GM23248 (cell line): ENCODE data around the gene ASAP2. TPM values are rescaled to one million over a fixed set of nuclear protein-coding genes. Genes with fewer than 3 reads are reported as not detected.

ENCODE experiments used
- DNase-seq: peaks from one replicate; pipeline ENCODE4 v3.0.0-alpha.2; 2015
- H2AFZ ChIP-seq: fragments of 200-600 bp; sonication (generic); 2 replicates; pipeline ENCODE4 v1.6.1; 2016; ENCODE audit warnings: antibody characterized with exemption
- H3F3A ChIP-seq: fragments of 200-600 bp; sonication (generic); 2 replicates; pipeline ENCODE4 v1.6.1; 2016; ENCODE audit warnings: mild to moderate bottlenecking, antibody characterized with exemption, mixed run types; ENCODE audit not compliant: insufficient read depth
- H3K27ac ChIP-seq: fragments of 200-600 bp; sonication (generic); 2 replicates; pipeline ENCODE4 v1.5.1; 2016; ENCODE audit warnings: mild to moderate bottlenecking
- H3K27me3 ChIP-seq: fragments of 200-600 bp; sonication (generic); replicated peaks from 2 replicates; pipeline ENCODE4 v1.6.1; 2016; ENCODE audit warnings: mild to moderate bottlenecking; ENCODE audit not compliant: insufficient read depth
- H3K36me3 ChIP-seq: fragments of 200-600 bp; sonication (generic); 2 replicates; pipeline ENCODE4 v1.6.1; 2016; ENCODE audit warnings: low read depth, mild to moderate bottlenecking
- H3K4me1 ChIP-seq: fragments of 200-600 bp; sonication (generic); 2 replicates; pipeline ENCODE4 v1.6.1; 2016; ENCODE audit warnings: mild to moderate bottlenecking; ENCODE audit not compliant: insufficient read depth
- H3K4me2 ChIP-seq: fragments of 200-600 bp; sonication (generic); one replicate; pipeline ENCODE4 v1.6.1; 2016; ENCODE audit warnings: mild to moderate bottlenecking; ENCODE audit not compliant: unreplicated experiment
- H3K4me3 ChIP-seq: fragments of 200-600 bp; sonication (generic); 2 replicates; pipeline ENCODE4 v1.5.1; 2016; ENCODE audit warnings: mild to moderate bottlenecking
- H3K79me2 ChIP-seq: fragments of 200-600 bp; sonication (generic); 2 replicates; pipeline ENCODE4 v1.6.1; 2016; ENCODE audit warnings: mild to moderate bottlenecking; ENCODE audit not compliant: insufficient read depth
- H3K9ac ChIP-seq: fragments of 200-600 bp; sonication (generic); 2 replicates; pipeline ENCODE4 v1.6.1; 2016; ENCODE audit warnings: mild to moderate bottlenecking
- H3K9me2 ChIP-seq: fragments of 200-600 bp; sonication (generic); 2 replicates; pipeline ENCODE4 v1.6.1; 2016; ENCODE audit warnings: mixed run types, mild to moderate bottlenecking, moderate library complexity; ENCODE audit not compliant: insufficient read depth
- H3K9me3 ChIP-seq: fragments of 200-600 bp; sonication (generic); one replicate; pipeline ENCODE4 v1.6.1; 2017; ENCODE audit warnings: low read depth
- H4K20me1 ChIP-seq: fragments of 200-600 bp; sonication (generic); 2 replicates; pipeline ENCODE4 v1.6.0; 2016; ENCODE audit not compliant: insufficient read depth
- EZH2 ChIP-seq: fragments of 200-600 bp; sonication (generic); IDR thresholded peaks from 2 replicates; pipeline ENCODE4 v1.6.1; 2018; ENCODE audit warnings: antibody characterized with exemption, mild to moderate bottlenecking; ENCODE audit not compliant: insufficient read depth, poor library complexity, severe bottlenecking
- EZH2phosphoT487 ChIP-seq: fragments of 200-600 bp; sonication (generic); IDR thresholded peaks from 2 replicates; pipeline ENCODE4 v1.6.1; 2018; ENCODE audit warnings: antibody characterized with exemption, moderate library complexity, mild to moderate bottlenecking, low read depth; ENCODE audit not compliant: insufficient read depth
- WGBS, 2 experiments: methylation state at CpG; one replicate each; pipeline ENCODE4 v1.1.6; 2015 to 2017; ENCODE audit warnings: low lambda C conversion rate in 2 of 2, low coverage in 1 of 2; ENCODE audit errors: missing lambda C conversion rate in 2 of 2; 5-methylcytosine and 5-hydroxymethylcytosine counted together
- in situ Hi-C: fragments of 300-500 bp; cut with MboI; formaldehyde crosslinking; loops from 2 replicates; pipeline ENCODE4 v1.15.0; 2020
- polyA plus RNA-seq: library from polyadenylated mRNA; unstranded; fragments of >200 nt; fragmentation: Nextera tagmentation; extraction: Ambion mirVana; gene quantifications from 2 replicates; pipeline ENCODE4 v1.2.1, GENCODE V29; 2016
- total RNA-seq: library from RNA; depleted of rRNA; stranded (reverse); fragments of >200 nt; shearing (Covaris generic); gene quantifications from 2 replicates; pipeline ENCODE4 v1.2.3, GENCODE V29; 2014

ASAP2 gene
- total and polyA plus RNA-seq, 2 experiments from 2014 or later, result 8.8 to 49.6 TPM

DNA sequence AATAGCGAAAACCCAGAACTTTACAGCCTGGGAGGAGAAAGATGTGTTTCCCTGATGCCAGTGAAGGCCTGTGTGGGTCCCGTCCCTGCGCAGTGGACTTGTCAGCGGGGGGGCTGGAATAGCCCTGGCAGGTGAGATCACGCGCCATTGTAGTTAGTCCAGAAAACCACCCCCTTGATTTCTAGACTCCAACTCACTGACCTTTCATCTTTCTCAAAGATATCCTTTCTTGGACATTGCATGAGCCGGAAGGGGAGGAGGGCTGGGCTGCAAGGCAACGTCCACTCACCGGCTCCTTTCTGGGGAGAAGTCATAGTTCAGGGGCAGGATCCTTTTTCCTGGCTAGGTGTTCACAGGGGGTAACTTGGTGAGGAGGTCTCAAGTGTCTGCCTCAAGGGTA, 22.3 kb upstream of the ASAP2 start:
- Histone ChIP-seq H3K27ac (no peak overlapping the region), H3K36me3 (no peaks in the 10 kb centered on the region), H3K4me3 (no peak overlapping the region), H3K9me2 (no peaks in the 10 kb centered on the region), H2AFZ (peak overlapping the region; percentile 85), H3K4me2 (no peak overlapping the region), H3F3A (peaks cover 38% of the 10 kb centered on the region), H3K79me2 (no peaks in the 10 kb centered on the region), H3K4me1 (peaks cover 47% of the 10 kb centered on the region), H3K9ac (peak overlapping the region; percentile 52; the same call in 1 of the 2 replicates), H3K27me3 (no peaks in the 10 kb centered on the region), H3K9me3 (no peaks in the 10 kb centered on the region), H4K20me1 (no peaks in the 10 kb centered on the region)
- in situ Hi-C loops, result no loop called here
- TF ChIP-seq EZH2phosphoT487, result no peak
- no peak for TF ChIP-seq EZH2
- no peak for DNase-seq
- WGBS, 2 experiments, result 93 to 95% methylated on average over 9 of the region's 9 CpGs

DNA sequence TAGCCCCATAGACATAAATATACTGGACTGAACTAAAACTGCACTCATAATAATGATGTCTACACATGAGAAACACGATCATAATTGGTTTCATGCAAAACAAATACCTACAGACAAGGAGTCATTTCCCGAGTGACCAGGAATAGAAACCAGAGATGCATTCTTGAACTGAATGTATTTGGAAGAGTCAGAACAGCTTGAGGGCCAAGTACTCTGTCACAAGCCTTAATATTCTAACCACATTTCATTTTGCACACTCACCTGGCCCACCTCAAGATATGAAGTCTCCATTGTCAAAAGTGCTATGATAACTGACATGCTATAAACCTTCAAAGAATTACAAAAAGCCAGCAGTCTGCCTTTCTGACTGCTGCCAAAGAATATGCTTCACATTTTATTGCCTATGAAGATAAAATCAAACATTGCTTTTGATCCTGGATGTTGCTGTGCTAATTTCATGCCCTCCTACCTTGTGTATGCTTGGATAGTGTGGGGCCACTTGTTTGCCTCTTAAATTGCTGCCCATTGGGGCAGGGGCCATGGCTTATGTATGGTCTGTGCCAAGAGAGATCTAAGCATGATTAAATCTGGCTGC, 18.9 kb upstream of the ASAP2 start:
- peak overlapping the region; percentile 56; the same call in 1 of the 2 replicates for H3K9ac ChIP-seq
- H3K27ac ChIP-seq, result peak overlapping the region; percentile 83
- no peaks in the 10 kb centered on the region for H3K9me3 ChIP-seq
- H2AFZ ChIP-seq, result no peak overlapping the region
- H3F3A ChIP-seq, result peaks cover 56% of the 10 kb centered on the region
- peak; percentile 83 for DNase-seq
- H3K4me1 ChIP-seq, result peaks cover 64% of the 10 kb centered on the region
- H3K4me2 ChIP-seq, result peak overlapping the region; percentile 5
- no peak for TF ChIP-seq EZH2phosphoT487
- H4K20me1 ChIP-seq, result no peaks in the 10 kb centered on the region
- no peaks in the 10 kb centered on the region for H3K27me3 ChIP-seq
- 19 to 23% methylated on average over 2 of the region's 2 CpGs for WGBS, 2 experiments
- no peaks in the 10 kb centered on the region for H3K79me2 ChIP-seq
- in situ Hi-C loops, result no loop called here
- no peaks in the 10 kb centered on the region for H3K9me2 ChIP-seq
- no peak overlapping the region for H3K4me3 ChIP-seq
- H3K36me3 ChIP-seq, result no peaks in the 10 kb centered on the region

DNA sequence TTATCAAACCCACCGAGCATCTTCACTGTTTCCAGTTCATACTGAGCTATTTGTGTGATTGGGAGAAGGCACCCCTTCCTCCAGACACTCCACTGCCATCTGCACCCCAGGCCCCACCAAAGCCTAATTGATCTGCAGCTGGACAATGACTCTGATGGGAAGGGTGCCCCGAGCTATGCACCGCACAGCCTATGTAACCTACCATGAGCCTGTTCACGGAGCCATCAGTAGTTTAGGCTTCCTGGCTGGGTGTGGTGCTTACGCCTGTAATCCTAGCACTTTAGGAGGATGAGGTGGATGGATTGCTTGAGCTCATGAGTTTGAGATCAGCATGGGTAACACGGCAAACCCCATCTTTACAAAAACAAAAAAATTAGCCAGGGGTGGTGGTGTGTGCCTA, 17.8 kb upstream of the ASAP2 start:
- 96 to 97% methylated on average over 6 of the region's 6 CpGs for WGBS, 2 experiments
- TF ChIP-seq EZH2 (no peak), EZH2phosphoT487 (no peak)
- Histone ChIP-seq H2AFZ (no peak overlapping the region), H3K27me3 (no peaks in the 10 kb centered on the region), H3K4me1 (peaks cover 70% of the 10 kb centered on the region), H3K4me3 (no peak overlapping the region), H3K4me2 (no peak overlapping the region), H3K79me2 (no peaks in the 10 kb centered on the region), H3K36me3 (no peaks in the 10 kb centered on the region), H3K9me3 (no peaks in the 10 kb centered on the region), H3K27ac (peak overlapping the region; percentile 100), H3K9ac (no peak overlapping the region), H4K20me1 (no peaks in the 10 kb centered on the region), H3K9me2 (no peaks in the 10 kb centered on the region), H3F3A (peaks cover 67% of the 10 kb centered on the region)
- in situ Hi-C loops, result no loop called here
- DNase-seq, result no peak

DNA sequence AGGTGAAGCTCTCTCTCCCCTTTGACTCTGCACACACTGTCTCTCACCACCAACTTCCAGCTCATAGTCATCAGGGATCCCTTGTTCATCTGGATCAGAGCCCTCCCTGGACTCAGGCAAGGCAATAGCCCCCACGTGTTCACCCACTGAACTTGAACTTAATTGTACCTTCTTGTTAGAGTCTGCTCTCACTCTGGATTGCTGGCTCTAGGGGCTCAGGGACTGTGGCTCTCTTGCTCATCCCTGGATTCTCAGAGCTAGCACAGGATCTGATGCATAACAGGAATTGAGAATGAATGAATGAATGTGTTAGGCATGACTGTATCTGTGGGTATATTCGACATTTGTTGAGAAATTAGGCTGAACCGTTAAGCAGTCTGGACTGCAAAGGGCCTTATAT, 16.7 kb upstream of the ASAP2 start:
- TF ChIP-seq EZH2phosphoT487 (no peak), EZH2 (no peak)
- Histone ChIP-seq H2AFZ (no peak overlapping the region; the same call in 1 of the 2 replicates), H3K4me1 (peaks cover 70% of the 10 kb centered on the region), H4K20me1 (no peaks in the 10 kb centered on the region), H3K27ac (peak overlapping the region; percentile 100), H3K36me3 (no peaks in the 10 kb centered on the region), H3K9me2 (no peaks in the 10 kb centered on the region), H3K4me2 (peak overlapping the region; percentile 42), H3K9ac (peak overlapping the region; percentile 92), H3K4me3 (no peak overlapping the region), H3F3A (peaks cover 72% of the 10 kb centered on the region), H3K27me3 (no peaks in the 10 kb centered on the region), H3K79me2 (no peaks in the 10 kb centered on the region), H3K9me3 (no peaks in the 10 kb centered on the region)
- in situ Hi-C loops, result no loop called here
- peak; percentile 89 for DNase-seq
- 8 to 9% methylated on average over 3 of the region's 3 CpGs for WGBS, 2 experiments
